ENCODE measurements around the gene IFNAR2.

DNA sequence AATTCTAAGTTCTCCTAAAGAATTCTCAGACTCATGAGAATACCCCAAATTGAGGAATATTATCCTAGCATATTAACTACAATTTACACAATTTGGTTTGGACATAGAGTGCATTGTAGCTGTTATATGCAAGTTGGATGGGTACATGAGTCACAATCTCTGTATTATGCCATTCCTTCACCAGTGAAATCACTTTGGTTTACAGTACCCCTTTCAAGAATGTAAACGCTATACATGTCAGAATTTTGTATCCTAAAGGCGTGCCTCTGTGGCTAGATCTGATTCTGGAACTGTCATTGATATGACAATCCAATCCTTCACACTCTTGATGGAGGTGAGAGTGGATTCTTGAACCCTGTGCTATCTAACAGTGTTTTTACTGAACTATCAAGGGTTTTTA, 29.7 kb downstream of the IFNAR2 start:
- TF ChIP-seq, protein P1, sequence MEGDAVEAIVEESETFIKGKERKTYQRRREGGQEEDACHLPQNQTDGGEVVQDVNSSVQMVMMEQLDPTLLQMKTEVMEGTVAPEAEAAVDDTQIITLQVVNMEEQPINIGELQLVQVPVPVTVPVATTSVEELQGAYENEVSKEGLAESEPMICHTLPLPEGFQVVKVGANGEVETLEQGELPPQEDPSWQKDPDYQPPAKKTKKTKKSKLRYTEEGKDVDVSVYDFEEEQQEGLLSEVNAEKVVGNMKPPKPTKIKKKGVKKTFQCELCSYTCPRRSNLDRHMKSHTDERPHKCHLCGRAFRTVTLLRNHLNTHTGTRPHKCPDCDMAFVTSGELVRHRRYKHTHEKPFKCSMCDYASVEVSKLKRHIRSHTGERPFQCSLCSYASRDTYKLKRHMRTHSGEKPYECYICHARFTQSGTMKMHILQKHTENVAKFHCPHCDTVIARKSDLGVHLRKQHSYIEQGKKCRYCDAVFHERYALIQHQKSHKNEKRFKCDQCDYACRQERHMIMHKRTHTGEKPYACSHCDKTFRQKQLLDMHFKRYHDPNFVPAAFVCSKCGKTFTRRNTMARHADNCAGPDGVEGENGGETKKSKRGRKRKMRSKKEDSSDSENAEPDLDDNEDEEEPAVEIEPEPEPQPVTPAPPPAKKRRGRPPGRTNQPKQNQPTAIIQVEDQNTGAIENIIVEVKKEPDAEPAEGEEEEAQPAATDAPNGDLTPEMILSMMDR (conservative IDR thresholded peaks at IDR 0.05; ENCODE audit: low read depth, low read length): no peak
- TF ChIP-seq EZH2phosphoT487 (IDR thresholded peaks at IDR 0.05; ENCODE audit: borderline replicate concordance, low read length) (no peak), EZH2 (IDR thresholded peaks at IDR 0.05; ENCODE audit: low read length, unreplicated experiment) (no peak)
